Brain microvascular endothelial cell (primary cell): ENCODE data around the gene DICER1.
A peak's percentile ranks its signal among the peaks of the same experiment; 100 is the strongest.

ENCODE experiments used
- DNase-seq: peaks from one replicate; pipeline ENCODE4 v3.0.0-alpha.2; 2020
- H3K27ac ChIP-seq: fragments of 250-450 bp; sonication (Bioruptor Pico); 2 replicates; pipeline ENCODE4 v1.5.1; 2020; ENCODE audit warnings: mild to moderate bottlenecking, moderate library complexity
- H3K27me3 ChIP-seq: fragments of 250-450 bp; sonication (Bioruptor Pico); replicated peaks from 2 replicates; pipeline ENCODE4 v1.5.1; 2020; ENCODE audit warnings: mild to moderate bottlenecking
- H3K36me3 ChIP-seq: fragments of 250-450 bp; sonication (Bioruptor Pico); replicated peaks from 2 replicates; pipeline ENCODE4 v1.5.1; 2020; ENCODE audit warnings: mild to moderate bottlenecking
- H3K4me3 ChIP-seq: 2 replicates; pipeline ENCODE4 v1.5.1; 2011; ENCODE audit warnings: low read depth, mild to moderate bottlenecking, control low read depth, low read length, moderate library complexity
- CTCF ChIP-seq: IDR thresholded peaks from 2 replicates; pipeline ENCODE4 v1.5.1; 2011; ENCODE audit warnings: low read depth, mild to moderate bottlenecking, moderate library complexity, low read length, control low read depth, inconsistent platforms; ENCODE audit errors: missing control alignments
- in situ Hi-C: cut with HindIII; loops from 2 replicates; pipeline ENCODE4 v1.10.0; 2017; ENCODE audit warnings: low sequenced_read_pairs, low pct_ligation_motif_present

DICER1 gene

GRCh38 chr14:95162641-95163040, 5.3 kb upstream of the DICER1 start:
- TF ChIP-seq CTCF = no peak
- Histone ChIP-seq H3K27me3 (no peaks in the 10 kb centered on the region), H3K27ac (no peak overlapping the region), H3K4me3 (no peak overlapping the region), H3K36me3 (no peaks in the 10 kb centered on the region)
- in situ Hi-C loops = no loop called here
- no peak for DNase-seq

DNA sequence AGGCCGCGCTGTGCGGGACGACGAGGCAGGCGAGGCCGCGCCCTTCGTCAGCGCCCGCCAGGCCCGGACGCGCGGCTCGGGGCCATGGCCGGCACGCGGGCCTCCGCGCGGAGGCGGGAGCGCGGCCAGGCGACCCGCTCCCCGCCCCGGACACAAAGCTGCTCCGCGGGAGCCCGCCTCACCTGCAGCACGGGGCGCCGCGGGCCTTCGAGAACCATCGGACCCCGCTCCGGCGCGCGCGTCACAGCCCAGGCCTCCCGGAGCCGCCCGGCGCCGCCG, 342 bp downstream of the DICER1 start:
- H3K27me3 ChIP-seq = no peaks in the 10 kb centered on the region
- H3K36me3 ChIP-seq = no peaks in the 10 kb centered on the region
- in situ Hi-C loops = no loop called here
- peak overlapping the region; percentile 91 for H3K27ac ChIP-seq
- TF ChIP-seq CTCF = no peak
- DNase-seq = no peak
- peak overlapping the region; percentile 72 for H3K4me3 ChIP-seq

GRCh38 chr14:95156161-95157047, 925 bp downstream of the DICER1 start:
- H3K27me3 ChIP-seq = no peaks in the 10 kb centered on the region
- no peaks in the 10 kb centered on the region for H3K36me3 ChIP-seq
- in situ Hi-C loops = no loop called here
- TF ChIP-seq CTCF = no peak
- H3K4me3 ChIP-seq = peak overlapping the region; percentile 72
- H3K27ac ChIP-seq = peak overlapping the region; percentile 91
- peak; percentile 18 for DNase-seq

DNA sequence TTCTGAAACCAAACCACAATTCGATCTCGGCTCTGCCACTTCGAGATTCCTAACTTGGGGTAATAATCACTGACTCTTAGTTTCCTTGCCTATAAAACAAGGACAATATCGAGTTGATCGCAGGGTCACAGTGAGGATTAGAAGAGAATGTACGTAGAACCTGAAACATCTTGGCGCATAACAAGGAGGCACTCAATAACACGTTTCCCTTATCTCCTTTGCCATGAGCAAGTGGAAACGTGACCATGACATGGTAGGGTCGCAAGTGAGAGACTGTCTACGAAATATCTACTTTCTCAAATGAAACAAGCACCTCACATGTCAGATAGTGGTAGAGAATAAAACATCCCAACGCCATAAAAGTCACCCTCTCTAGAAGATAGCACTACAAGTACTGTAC, 2.3 kb downstream of the DICER1 start:
- no peak overlapping the region for H3K27ac ChIP-seq
- H3K4me3 ChIP-seq = no peak overlapping the region
- TF ChIP-seq CTCF = no peak
- in situ Hi-C loops = no loop called here
- DNase-seq = no peak
- H3K27me3 ChIP-seq = no peaks in the 10 kb centered on the region
- H3K36me3 ChIP-seq = no peaks in the 10 kb centered on the region

GRCh38 chr14:95153866-95154265, 3.5 kb downstream of the DICER1 start:
- no peak for TF ChIP-seq CTCF
- no peaks in the 10 kb centered on the region for H3K36me3 ChIP-seq
- in situ Hi-C loops = no loop called here
- no peak overlapping the region for H3K27ac ChIP-seq
- H3K27me3 ChIP-seq = no peaks in the 10 kb centered on the region
- no peak overlapping the region for H3K4me3 ChIP-seq
- no peak for DNase-seq

DNA sequence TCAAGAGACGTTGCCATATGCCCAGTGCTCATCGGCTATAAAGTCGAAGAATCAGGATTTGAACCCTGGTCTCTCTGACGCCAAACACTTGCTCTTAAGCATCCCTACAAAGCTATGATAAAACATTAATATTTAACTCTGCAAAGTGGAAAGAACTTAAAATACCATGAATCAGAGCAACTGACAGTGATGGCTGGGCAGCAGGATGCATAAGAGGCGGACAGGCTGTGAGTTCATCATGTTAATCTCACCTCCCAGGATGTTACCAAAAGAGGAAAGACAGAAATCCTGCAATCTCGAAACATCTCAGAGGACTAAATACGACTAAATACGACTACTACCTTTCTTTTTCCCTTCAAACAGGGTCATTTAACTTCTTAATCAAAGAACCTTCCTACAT, 5.8 kb downstream of the DICER1 start:
- in situ Hi-C loops = no loop called here
- Histone ChIP-seq H3K27me3 (no peaks in the 10 kb centered on the region), H3K36me3 (no peaks in the 10 kb centered on the region), H3K4me3 (no peak overlapping the region), H3K27ac (no peak overlapping the region)
- DNase-seq = no peak
- TF ChIP-seq CTCF = no peak
